NCI-H1092 (cell line): ENCODE measurements around the gene KLHL22.
A peak's percentile ranks its signal among the peaks of the same experiment; 100 is the strongest.
"Not testable (repeated sequence)": the region's sequence is repeated elsewhere in the genome, so short reads cannot be mapped to it uniquely, and the experiment has no call there.

ENCODE experiments used
- DNase-seq: peaks from one replicate; lab custom pipeline; 2025; lab: John Stamatoyannopoulos, UW

KLHL22 gene

DNA sequence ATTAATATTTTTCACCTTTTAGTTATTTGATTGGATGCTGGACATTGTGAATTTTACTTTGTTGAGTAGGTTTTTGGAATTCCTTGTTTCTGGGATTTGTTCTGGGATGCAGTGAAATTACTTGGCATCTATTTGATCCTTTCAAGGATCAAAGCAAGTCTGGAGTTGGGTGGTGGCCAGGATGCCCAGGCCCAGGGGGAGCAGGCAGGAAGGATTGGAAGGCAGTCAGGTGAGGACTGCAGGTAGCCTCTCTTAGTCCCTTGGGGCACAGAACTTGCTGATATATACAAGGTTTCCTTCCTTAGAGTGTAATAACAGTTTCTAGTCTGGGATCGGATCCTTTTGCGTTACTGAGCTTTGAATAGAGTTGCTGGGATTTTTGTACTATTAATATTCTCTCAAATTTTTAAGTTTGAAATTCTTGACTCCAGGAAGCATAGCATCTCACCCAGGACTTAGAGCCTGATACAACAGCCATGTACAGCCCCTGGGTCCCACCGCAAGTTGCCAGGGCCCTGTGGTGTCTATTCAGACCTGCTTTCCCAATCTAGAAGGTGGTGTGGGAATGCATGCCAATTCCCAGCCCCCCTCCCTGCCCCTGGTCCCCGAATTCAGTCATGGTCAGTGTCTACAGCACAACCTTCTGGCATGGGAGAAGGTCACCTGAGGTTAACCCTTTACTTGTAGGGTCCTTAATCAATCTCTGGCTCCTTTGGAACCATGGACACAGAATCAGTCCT lies 95.6 kb downstream of the KLHL22 start:
- DNase-seq, result no peak

DNA sequence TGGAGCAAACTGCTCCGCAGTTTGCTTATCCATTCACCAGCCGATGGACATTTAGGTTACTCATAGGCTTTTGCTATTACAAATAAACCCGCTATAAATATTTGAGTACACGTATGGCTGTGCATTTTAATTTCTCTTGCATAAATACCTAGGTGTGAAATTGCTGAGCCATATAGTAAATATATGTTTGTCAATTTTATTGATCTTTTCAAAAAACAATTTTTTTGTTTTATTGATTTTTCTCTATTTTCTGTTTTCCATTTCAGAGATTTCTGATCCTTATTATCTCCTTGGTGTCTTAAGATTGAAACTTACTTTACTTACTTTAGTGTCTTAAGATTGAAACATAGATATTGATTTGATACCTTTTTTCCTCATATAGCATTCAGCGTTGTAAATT lies 97.2 kb downstream of the KLHL22 start:
- DNase-seq, result no peak

DNA sequence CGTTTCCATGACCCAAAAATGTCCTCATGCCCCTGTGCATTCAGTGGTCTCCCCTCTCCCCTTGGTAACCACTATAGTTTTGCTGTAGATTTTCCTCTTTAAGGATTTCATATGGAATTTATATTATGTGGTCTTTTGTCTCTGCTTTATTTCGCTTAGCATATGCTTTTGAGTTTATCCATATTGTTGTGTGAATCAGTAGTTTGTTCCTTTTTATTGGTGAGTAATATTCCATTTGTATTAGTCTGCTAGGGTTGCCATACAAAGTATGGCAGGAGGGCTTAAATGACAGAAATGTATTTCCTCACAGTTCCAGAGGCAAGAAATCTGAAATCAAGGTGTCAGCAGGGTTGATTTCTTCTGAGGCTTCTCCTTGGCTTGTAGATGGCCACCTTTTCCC lies 98.1 kb downstream of the KLHL22 start:
- DNase-seq, result no peak

DNA sequence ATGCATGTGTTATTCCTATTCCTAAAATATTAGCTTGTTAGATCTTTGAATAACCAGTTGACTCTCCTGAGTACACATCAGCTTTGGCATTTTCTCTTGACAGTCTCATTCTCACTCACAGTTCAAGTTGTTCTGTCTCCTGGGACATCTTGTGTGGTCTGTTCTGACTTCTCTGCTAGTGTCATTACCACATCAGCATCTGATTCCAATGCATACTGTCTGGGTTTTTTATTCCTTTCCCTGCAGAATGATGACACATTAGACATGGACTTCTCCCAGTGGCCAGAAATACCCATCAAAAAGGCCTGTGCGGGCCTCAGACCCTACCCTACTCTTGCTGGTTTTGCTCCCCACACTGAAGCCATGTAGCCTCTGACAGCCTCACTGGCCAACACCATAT lies 99.0 kb downstream of the KLHL22 start:
- DNase-seq, result no peak

DNA sequence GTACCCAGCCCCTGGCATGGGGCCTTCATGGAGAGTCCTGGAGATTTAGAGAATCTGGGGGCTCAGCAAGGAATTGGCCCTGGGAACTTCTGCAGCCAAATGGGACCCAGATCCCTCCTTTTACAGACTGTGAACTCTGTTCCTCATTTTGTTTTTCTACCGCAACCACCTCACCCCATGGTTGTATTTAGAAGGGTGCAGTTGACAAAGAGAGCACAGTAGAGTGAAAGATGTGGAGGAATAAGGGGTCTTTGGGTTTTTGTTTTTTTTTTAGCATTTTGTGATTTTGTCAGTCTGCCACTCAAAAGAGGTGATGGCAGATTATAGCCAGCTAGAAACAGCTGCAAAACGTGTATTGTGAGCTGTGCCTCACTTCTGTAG lies 99.7 kb downstream of the KLHL22 start:
- no peak for DNase-seq

DNA sequence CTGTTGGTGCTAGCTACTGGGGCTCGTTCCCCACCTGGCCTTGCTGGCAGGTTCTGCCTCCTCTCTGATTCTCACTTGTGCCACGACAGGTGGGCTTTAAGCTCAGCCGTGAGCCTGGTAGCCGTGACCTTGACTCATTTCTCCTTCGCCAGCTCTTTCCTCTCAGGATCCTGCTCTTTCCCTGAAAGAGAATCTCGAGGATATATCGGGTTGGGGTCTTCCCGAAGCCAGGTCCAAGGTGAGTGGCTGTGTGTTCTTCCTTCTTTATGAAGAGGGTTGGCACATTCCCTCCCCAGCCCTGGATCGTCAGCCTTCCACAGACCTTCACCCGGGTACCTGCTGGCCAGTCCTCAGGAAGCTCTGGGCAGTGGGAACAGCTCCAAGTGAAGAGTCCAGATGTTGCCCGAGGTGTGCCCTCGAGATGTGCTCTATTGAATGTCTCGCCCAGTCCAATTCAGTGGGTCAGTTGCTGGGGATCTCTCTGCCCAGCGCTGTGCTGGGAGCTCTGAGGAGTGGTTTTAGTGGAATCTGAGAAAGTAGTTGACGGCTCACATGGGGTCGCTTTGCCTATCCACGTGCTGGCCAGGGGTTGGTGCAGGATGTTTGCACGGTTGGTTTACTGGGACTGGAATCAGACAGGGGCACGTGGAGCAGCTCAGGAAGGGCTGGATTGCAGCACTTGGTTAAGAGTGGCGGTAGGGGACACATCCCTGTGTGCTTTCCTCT lies 100.3 kb downstream of the KLHL22 start:
- DNase-seq, result no peak

DNA sequence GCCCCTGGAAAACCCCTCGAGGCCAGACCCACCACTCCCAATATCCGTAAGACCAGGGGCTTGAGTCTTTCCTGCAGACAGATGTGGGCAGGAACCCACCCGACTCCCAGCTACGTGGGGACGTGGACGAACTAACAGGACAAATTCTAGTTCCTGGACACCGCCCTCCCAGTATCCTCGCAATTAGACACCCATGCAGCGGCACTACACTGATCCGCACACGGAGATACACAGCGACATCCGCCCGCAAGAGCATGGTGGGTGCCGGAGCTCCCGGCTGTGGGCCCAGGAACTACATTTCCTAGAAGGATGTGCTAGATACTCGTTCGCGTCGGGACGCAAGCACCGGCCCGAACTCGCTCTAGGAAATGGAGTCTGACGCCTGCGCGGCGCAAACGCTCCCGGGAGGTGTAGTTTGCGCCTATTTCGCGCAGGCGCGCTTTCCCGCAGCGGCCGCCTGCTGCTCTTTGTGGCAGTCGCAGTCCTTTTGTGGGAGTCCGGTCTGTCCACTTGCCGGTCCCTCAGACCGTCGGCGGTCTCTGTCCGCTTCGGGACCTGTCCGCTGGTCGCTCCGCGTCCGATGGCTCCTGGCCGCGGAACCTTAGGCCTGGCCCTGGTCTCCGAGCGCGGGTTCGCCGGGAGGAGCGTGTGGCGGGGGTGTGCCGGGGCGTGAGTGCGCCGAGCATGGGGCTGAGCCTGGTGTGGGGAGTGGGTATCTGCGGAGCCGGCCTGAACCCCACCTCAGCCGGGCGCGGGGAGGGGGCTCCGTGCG lies 101.7 kb downstream of the KLHL22 start, which contains the start of gene ZNF74:
ZNF74 (plus strand) TSS at position 447 of the 772 bp plus-strand sequence. CDS start 478 bp downstream, outside the sequence.
- DNase-seq, result peak; percentile 87

DNA sequence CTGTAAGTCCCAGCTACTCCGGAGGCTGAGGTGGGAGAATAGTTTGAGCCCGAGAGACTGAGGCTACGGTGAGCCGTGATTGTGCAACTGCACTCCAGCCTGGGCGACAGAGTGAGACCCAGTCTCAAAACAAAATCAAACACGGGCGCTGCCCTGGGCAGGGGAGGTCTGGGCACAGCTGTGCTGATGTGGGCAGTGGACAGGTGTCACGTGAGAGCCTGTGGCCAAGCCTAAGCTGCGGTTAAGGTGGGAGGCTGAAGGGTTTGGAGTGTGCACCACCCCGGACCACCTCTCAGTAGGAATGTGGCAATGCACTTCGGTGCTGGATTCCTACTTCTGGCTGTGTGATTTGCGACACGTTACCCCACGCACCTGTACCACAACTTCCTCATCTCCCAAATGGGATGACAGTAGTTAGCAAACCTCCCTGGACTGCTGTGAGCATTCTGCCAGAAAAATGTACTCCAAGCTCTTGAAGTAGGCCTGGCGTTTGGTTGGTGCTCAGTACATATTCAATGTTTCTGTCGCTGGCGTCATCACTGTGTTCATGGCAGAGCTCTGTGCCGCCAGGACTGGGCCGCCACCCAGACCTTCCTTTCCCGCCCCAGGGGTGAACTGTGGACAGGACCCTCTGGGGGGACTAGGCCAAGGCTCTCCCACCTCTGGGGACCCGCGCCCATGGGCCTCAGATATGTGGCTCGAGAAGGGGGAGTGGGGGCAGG lies 102.5 kb downstream of the KLHL22 start:
- no peak for DNase-seq

DNA sequence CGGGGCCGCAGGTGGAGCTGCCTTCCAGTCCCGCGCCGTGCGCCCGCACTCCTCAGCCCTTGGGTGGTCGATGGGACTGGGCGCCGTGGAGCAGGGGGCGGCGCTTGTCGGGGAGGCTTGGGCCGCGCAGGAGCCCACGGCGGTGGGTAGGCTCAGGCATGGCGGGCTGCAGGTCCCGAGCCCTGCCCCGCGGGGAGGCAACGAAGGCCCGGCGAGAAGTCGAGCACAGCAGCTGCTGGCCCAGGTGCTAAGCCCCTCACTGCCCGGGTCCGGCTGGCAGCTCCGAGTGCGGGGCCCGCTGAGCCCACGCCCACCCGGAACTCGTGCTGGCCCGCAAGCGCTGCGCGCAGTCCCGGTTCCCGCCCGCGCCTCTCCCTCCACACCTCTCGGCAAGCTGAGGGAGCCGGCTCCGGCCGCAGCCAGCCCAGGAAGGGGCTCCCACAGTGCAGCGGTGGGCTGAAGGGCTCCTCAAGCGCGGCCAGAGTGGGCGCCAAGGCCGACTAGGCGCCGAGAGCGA lies 103.2 kb downstream of the KLHL22 start:
- not testable (repeated sequence) for DNase-seq
